Parathyroid adenoma (tissue), 2 donors: ENCODE measurements around the gene PTTG1IP.

Experiments used
- H2AFZ ChIP-seq: fragments of 300-600 bp; sonication (generic); one replicate; pipeline ENCODE4 v1.7.0; 2017; ENCODE audit warnings: antibody characterized with exemption, mild to moderate bottlenecking
- H3K27ac ChIP-seq: fragments of 300-600 bp; sonication (generic); one replicate; pipeline ENCODE4 v1.7.0; 2017
- H3K27me3 ChIP-seq: fragments of 300-600 bp; sonication (generic); one replicate; pipeline ENCODE4 v1.7.0; 2017; ENCODE audit warnings: low read length; ENCODE audit not compliant: control insufficient read depth, insufficient read depth
- H3K36me3 ChIP-seq: fragments of 300-600 bp; sonication (generic); one replicate; pipeline ENCODE4 v1.7.0; 2017; ENCODE audit warnings: low read length; ENCODE audit not compliant: control insufficient read depth, insufficient read depth
- H3K4me1 ChIP-seq: fragments of 300-600 bp; sonication (generic); one replicate; pipeline ENCODE4 v1.7.0; 2017; ENCODE audit warnings: control low read depth
- H3K4me2 ChIP-seq: fragments of 300-600 bp; sonication (generic); one replicate; pipeline ENCODE4 v1.7.0; 2017; ENCODE audit warnings: low read length
- H3K4me3 ChIP-seq: fragments of 300-600 bp; sonication (generic); one replicate; pipeline ENCODE4 v1.7.0; 2017; ENCODE audit warnings: low read depth, low read length
- H3K79me2 ChIP-seq: fragments of 300-600 bp; sonication (generic); one replicate; pipeline ENCODE4 v1.7.0; 2017; ENCODE audit warnings: control low read depth
- H3K9ac ChIP-seq: fragments of 300-600 bp; sonication (generic); one replicate; pipeline ENCODE4 v1.7.0; 2017; ENCODE audit warnings: mild to moderate bottlenecking
- H3K9me3 ChIP-seq: fragments of 300-600 bp; sonication (generic); one replicate; pipeline ENCODE4 v1.7.0; 2017; ENCODE audit warnings: low read length; ENCODE audit not compliant: control insufficient read depth
- CTCF ChIP-seq: fragments of 300-600 bp; sonication (generic); IDR thresholded peaks from one replicate; pipeline ENCODE4 v1.7.0; 2017; ENCODE audit warnings: antibody characterized with exemption, mild to moderate bottlenecking
- donor health status: primary hyperparathyroidism.

Gene PTTG1IP

GRCh38 chr21:44846485-44847260, 26.8 kb downstream of the PTTG1IP start:
- Histone ChIP-seq H3K27ac (no peak overlapping the region), H3K9ac (no peak overlapping the region), H3K79me2 (no peaks in the 10 kb centered on the region), H3K9me3 (no peaks in the 10 kb centered on the region), H3K4me2 (peak overlapping the region; percentile 50), H3K4me3 (no peak overlapping the region), H3K4me1 (no peaks in the 10 kb centered on the region), H3K36me3 (no peaks in the 10 kb centered on the region), H2AFZ (no peak overlapping the region), H3K27me3 (no peaks in the 10 kb centered on the region)
- no peak for TF ChIP-seq CTCF

- H3K9ac ChIP-seq = no peak overlapping the region
- no peak for TF ChIP-seq CTCF
- H2AFZ ChIP-seq = no peak overlapping the region
These were observed 27.3 kb downstream of the PTTG1IP start for GRCh38 chr21:44846224-44846484.

DNA sequence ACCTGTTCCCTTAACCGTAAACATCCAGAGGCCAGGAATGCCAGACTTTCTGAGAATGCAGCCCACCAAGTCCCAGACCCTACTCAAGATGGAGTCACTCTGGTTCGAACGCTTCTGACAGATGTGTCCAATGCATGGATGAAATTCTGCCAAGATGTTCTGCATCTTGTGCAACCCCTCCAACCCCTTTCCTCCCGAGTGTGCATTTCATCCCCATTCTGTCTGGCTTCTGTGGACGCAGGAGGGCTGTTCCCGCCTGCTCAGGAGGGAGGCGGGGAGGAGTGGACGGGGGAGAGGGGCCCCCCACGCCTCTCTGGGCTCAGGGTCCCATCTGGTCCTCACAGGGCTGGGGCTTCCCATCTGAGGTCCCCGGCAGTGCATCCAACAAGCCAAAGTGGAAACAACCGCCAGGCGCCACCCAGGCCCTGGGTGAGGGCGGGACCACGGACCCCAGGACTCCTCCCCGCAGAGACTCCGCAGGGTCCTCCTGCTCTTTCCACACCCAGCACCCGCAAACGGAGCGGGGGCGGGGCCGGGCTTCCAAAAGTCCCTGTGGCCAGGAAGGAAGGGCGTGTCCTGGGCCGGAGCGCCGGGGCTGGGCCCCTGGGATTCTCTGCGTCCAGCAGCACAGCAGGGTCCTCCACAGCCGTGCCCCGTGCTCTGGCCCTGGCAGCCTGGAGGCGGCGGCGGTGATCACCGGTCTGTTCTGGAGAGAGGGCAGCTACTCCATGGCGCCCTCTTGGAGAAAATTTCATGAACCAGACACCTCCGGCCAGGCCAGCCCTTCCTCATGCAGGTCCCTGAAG, 27.9 kb downstream of the PTTG1IP start:
- Histone ChIP-seq H3K9ac (no peak overlapping the region), H3K9me3 (no peaks in the 10 kb centered on the region), H3K4me2 (peak overlapping the region; percentile 50), H3K27me3 (no peaks in the 10 kb centered on the region), H3K4me3 (no peak overlapping the region), H3K27ac (no peak overlapping the region), H2AFZ (no peak overlapping the region), H3K36me3 (no peaks in the 10 kb centered on the region), H3K79me2 (no peaks in the 10 kb centered on the region), H3K4me1 (no peaks in the 10 kb centered on the region)
- no peak for TF ChIP-seq CTCF

More at GRCh38 chr21:44846224-44846484, 27.3 kb downstream of the PTTG1IP start:
- no peak overlapping the region for H3K4me3 ChIP-seq
- H3K4me1 ChIP-seq = no peaks in the 10 kb centered on the region
- H3K4me2 ChIP-seq = peak overlapping the region; percentile 50
- no peaks in the 10 kb centered on the region for H3K9me3 ChIP-seq
- H3K36me3 ChIP-seq = no peaks in the 10 kb centered on the region
- no peaks in the 10 kb centered on the region for H3K79me2 ChIP-seq
- no peaks in the 10 kb centered on the region for H3K27me3 ChIP-seq
- H3K27ac ChIP-seq = no peak overlapping the region

DNA sequence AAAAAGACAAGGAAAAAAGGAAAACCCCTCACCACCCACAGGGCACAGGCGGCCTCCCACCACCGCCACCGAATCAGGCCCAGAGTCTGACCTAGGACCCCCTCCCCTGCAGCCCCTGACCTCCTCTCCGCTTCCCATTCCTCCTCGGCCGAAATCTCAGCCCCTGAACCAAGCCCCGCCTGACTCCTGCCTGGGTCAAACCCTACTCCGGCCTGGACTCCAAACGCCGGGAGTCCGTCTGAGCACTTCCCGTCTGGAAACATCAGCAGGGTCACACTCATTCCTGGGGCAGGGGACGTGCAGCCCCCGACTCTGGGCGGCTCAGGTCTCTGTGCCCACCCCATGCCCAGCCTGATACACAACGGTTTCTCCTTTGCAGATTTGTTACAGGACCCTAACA, 29.2 kb downstream of the PTTG1IP start:
- no peak overlapping the region for H3K4me3 ChIP-seq
- H3K79me2 ChIP-seq = no peaks in the 10 kb centered on the region
- no peak overlapping the region for H3K9ac ChIP-seq
- H3K9me3 ChIP-seq = no peaks in the 10 kb centered on the region
- H3K27me3 ChIP-seq = no peaks in the 10 kb centered on the region
- H3K27ac ChIP-seq = no peak overlapping the region
- TF ChIP-seq CTCF = no peak
- H3K4me2 ChIP-seq = no peak overlapping the region
- H3K36me3 ChIP-seq = no peaks in the 10 kb centered on the region
- H2AFZ ChIP-seq = no peak overlapping the region
- no peaks in the 10 kb centered on the region for H3K4me1 ChIP-seq
